Erythroblast (primary cell): Measurements from ENCODE around the gene SYCN.

ENCODE experiments used
- GATA1 ChIP-seq: IDR thresholded peaks from 2 replicates; pipeline ENCODE4 v1.6.1; 2011; ENCODE audit warnings: low read depth, mild to moderate bottlenecking, control low read depth, low read length, moderate library complexity
- POLR2A ChIP-seq: IDR thresholded peaks from 2 replicates; pipeline ENCODE4 v1.6.1; 2011; ENCODE audit warnings: mild to moderate bottlenecking, low read length

DNA sequence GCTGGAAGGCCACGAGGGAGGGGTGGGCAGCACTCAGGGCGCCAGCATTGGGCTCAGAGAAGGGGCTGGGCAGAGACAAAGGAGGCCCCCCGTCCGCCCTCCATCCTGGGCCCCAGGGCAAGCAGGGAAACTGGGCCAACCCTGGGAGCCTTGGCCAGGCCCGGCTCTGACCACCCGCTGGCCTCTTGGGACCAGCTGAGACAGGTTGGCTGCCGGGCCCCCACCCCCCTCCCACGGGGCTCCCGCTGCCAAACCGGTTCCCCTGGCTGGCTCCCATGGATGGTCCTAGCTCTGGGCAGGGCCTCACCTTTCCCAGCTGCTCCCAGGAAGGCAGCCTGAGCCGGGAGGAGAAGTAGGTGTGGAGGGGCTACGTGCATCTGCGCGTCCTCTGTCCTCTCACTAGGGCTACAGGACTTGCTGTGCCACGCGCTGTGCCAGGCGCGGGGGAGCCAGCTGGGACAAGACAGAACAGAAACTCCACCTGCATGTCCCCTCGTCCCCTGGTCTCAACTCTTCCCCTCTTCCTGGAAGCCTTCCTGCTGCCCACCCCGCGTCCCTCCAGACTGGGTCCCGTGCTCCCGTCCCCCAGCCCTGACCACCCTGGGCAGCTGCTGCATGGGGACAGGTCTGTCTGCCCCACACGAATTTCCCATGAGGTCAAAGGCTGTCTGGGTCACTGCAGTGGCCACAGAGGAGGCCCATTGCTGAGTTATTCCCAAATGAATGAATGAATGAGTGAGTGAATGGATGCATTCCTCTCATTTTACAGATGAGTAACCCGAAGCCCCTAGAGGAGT, 36.4 kb downstream of the SYCN start:
- TF ChIP-seq POLR2A (no peak), GATA1 (no peak)
